A673 (cell line): ENCODE data around the gene CAMK4.

ENCODE experiments used
- EZH2 ChIP-seq: fragments of 200-600 bp; sonication (generic); IDR thresholded peaks from 2 replicates; pipeline ENCODE4 v1.6.1; 2017; ENCODE audit warnings: borderline replicate concordance, low read depth, mild to moderate bottlenecking, mixed read lengths, antibody characterized with exemption, low read length; ENCODE audit not compliant: poor library complexity, severe bottlenecking
- TF ChIP-seq, protein P1 (sequence below): fragments of 300-800, 200-600 bp; sonication (generic); conservative IDR thresholded peaks from 2 replicates; pipeline ENCODE4 v1.5.1; 2017; ENCODE audit warnings: low read depth, mild to moderate bottlenecking, antibody characterized with exemption, low read length, moderate library complexity, mixed read lengths

DNA sequence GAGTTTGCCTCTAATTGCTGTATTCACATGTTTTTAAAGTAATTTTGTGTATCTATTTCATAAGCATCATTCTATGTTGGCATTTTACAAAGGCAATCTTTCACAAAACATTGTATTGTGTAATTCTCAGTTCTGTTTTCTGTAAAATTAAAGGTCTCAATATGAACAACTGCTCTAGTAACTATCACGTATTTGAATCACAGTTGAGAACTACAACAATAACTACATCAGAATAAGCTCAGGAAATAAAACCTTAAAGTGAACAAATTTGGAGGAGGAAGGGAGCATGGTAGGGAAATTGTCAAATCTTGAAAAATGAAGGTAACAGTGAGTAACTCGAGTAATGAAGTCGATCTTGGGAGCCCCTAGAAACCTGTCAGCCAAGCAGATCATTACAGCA is 22.5 kb upstream of the CAMK4 start:
- TF ChIP-seq, protein P1, sequence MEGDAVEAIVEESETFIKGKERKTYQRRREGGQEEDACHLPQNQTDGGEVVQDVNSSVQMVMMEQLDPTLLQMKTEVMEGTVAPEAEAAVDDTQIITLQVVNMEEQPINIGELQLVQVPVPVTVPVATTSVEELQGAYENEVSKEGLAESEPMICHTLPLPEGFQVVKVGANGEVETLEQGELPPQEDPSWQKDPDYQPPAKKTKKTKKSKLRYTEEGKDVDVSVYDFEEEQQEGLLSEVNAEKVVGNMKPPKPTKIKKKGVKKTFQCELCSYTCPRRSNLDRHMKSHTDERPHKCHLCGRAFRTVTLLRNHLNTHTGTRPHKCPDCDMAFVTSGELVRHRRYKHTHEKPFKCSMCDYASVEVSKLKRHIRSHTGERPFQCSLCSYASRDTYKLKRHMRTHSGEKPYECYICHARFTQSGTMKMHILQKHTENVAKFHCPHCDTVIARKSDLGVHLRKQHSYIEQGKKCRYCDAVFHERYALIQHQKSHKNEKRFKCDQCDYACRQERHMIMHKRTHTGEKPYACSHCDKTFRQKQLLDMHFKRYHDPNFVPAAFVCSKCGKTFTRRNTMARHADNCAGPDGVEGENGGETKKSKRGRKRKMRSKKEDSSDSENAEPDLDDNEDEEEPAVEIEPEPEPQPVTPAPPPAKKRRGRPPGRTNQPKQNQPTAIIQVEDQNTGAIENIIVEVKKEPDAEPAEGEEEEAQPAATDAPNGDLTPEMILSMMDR: no peak
- no peak for TF ChIP-seq EZH2
